CD4-positive, alpha-beta T cell treated with Interleukin-4 for 1 hour (primary cell): ENCODE measurements around the gene BSN.
"Not testable (repeated sequence)": the region's sequence is repeated elsewhere in the genome, so short reads cannot be mapped to it uniquely, and the experiment has no call there.

Source experiments
- DNase-seq, 2 donors: peaks; one replicate each; pipeline ENCODE4 v3.0.0-alpha.2; 2020 to 2022

BSN gene

GRCh38 chr3:49674497-49674983 lies 120.3 kb downstream of the BSN start:
- peak in 1 of 2 donors; percentile 17 for DNase-seq

GRCh38 chr3:49675912-49676311 lies 121.6 kb downstream of the BSN start:
- DNase-seq: no peak

GRCh38 chr3:49680493-49681231 lies 126.4 kb downstream of the BSN start:
- DNase-seq: no peak

- no peak for DNase-seq
Observed at GRCh38 chr3:49681232-49681522, 126.9 kb downstream of the BSN start.

DNA sequence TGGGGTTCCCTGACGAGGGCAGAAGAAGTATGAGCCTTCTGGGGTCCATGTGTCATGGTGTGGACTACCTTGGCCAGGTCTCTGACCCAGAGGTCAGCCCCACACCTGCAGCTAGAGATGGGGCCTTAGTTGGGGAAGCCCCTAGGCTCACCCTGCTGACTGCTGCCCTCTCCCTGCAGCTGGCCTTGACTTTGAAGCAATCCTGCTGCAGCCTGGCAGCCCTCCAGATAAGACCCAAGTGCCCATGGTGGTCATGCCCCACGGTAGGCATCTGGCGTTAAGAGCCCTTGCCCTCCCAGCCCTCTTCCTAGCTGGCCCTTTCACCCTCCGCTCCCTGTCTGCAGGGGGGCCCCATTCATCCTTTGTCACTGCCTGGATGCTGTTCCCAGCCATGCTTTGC lies 127.3 kb downstream of the BSN start:
- DNase-seq: no peak

DNA sequence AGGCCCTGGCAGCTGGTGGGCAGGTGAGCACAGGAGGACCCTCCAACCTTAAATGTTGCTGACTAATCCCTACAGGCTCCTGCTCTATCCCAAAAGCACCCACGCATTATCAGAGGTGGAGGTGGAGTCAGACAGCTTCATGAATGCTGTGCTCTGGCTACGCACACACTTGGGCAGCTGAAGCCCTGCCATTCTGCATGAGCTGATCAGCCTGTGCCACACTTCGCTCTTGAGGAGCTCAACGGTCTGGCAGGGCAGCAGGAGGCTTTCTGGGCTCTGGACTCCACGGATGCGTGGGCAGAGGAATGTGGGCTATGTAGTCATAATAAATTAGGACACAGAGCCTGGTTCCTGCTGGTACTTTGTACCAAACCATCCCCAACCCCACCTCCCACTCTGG lies 128.9 kb downstream of the BSN start:
- no peak for DNase-seq

- not testable (repeated sequence) for DNase-seq
Observed at GRCh38 chr3:49684453-49684852, 130.2 kb downstream of the BSN start.

DNA sequence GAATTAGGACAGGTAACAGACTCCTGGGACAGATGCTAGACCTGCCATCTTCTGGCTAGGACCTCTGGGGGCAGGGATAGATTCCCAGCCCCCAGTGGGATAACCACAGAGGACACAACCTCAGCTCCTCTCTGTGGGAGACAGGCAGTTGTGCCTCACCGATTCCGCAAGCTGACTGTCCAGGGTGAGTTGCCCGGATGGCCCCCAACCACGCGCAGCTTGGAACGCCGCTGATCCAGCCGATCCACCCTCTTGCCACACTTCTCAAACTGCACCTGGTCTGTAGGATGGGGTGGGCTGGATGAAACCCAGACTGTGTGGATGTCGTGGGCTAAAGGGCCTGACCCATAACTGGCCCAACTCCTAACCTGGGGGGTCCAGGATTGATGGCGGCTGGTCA lies 130.8 kb downstream of the BSN start:
- not testable (repeated sequence) for DNase-seq

DNA sequence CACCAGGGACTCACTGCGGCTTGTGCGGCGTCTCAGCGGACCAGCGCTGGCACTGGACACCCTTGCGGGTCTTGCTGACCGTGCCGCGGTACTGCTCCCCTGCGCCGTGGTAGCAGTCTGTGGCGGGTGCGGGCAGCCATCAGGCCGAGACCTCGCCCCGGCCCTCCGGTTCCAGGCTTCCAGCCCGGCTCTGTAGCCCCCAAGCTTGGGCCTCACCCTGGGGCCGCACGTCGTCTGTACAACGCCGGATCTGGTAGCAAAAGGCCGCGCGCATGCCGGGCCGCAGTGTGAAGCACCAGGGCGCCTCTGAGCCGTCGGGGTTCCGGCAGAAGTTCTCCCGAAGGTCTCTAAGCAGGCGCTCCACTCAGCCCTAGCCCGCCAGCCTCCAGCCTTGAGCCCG lies 131.6 kb downstream of the BSN start:
- not testable (repeated sequence) for DNase-seq

DNA sequence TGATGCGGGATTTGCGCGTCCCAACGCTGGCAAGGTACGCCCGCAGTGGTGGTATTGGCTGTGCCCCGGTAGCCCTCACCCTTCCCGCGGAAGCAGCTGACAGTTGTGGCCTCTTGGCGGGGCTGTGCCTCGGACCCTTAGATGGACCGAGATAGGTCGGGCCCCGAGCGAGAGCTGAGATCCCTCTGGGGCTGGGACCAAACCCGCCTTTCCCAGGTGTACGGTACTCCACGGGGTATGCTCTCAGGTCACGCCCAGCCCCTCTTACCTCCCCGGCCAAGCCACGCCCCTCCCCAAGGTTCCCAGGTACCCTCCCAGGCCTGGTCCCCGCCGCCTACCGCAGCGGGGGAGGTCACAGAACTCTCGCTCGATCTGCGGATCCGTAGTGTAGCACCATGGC lies 132.1 kb downstream of the BSN start:
- peak; percentile 31 to 46 for DNase-seq

DNA sequence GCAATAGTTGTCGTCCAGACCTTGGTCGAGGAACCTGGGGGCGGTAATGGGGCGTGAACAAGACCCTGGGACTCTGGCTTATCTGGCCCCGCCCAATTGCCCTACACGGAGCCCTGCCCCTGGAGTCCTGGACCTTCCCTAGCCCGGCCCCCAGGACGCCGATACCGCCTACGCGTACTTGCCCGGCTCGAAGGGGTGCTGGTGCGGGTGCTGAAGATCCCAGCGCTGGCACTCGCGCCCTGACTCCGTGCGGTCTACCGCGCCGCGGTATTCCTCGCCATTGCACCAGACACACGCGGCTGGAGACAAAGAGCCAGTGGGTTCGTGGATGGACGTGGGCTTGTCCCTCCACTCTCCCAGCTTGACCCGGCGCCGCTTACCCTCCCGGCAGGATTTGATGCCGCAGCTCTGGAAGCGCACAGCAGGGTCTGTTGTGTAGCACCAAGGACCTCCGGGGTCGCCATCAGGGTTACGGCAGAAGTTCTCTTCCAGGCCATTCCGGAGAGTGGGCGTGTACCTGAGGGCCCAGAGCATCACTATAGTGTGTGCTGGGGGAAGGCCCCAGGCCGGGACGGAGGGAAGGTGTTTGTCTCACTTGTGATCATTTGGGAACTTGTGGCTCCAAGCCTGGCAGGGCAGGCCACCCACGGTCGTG lies 132.6 kb downstream of the BSN start:
- peak; percentile 30 to 49 for DNase-seq

GRCh38 chr3:49687424-49687795 lies 133.1 kb downstream of the BSN start:
- not testable (repeated sequence) for DNase-seq

- DNase-seq: not testable (repeated sequence)
Observed at GRCh38 chr3:49688338-49689045, 134.2 kb downstream of the BSN start.

GRCh38 chr3:49689046-49689907 lies 135.0 kb downstream of the BSN start, which contains the start of the genes MST1 and RNF123:
TSS of gene MST1 (minus strand) at chr3:49689474. CDS start at chr3:49688691, 783 bp downstream.
TSS of gene RNF123 (plus strand) at chr3:49689557. CDS start at chr3:49691166, 1,609 bp downstream.
- peak; percentile 91 to 93 for DNase-seq

GRCh38 chr3:49689908-49690624 lies 135.8 kb downstream of the BSN start:
- DNase-seq: not testable (repeated sequence)

DNA sequence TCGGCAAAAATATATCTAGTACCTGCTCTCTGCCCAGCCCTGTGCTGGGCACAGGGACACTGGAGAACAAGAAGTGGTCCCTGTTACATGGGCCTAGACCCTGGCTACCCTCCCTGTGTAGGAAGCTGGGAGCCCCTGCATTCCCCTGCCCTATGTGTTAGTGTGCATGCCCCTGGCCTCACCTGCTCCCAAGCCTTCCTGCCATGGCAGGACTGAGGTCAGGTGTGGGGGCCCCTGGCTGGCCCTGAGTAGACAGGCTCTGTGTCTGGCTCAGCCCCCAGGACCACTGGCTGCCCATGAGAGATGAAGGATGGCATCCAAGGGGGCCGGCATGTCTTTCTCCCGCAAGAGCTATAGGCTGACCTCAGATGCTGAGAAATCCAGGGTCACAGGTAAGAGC lies 136.6 kb downstream of the BSN start:
- not testable (repeated sequence) for DNase-seq

DNA sequence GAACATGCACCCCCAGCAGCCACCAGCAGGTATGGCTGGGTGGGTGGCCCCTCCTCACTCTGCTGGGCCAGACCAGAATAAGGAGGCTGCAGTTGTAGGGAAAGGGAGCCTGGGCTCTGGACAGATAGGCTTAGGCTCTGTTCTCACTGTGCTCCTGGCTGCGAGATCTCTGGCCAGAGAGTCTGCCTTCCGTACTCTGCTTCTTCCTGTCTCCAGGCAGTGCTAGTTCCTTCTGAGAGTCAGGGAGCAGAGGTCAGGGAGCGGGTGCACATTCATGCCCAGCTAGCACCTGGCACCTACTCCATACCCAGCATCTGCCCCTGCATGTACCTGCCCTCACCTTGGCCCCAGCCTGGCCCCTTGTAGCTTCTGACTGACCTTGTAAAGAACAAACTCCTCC lies 137.2 kb downstream of the BSN start:
- DNase-seq: not testable (repeated sequence)

DNA sequence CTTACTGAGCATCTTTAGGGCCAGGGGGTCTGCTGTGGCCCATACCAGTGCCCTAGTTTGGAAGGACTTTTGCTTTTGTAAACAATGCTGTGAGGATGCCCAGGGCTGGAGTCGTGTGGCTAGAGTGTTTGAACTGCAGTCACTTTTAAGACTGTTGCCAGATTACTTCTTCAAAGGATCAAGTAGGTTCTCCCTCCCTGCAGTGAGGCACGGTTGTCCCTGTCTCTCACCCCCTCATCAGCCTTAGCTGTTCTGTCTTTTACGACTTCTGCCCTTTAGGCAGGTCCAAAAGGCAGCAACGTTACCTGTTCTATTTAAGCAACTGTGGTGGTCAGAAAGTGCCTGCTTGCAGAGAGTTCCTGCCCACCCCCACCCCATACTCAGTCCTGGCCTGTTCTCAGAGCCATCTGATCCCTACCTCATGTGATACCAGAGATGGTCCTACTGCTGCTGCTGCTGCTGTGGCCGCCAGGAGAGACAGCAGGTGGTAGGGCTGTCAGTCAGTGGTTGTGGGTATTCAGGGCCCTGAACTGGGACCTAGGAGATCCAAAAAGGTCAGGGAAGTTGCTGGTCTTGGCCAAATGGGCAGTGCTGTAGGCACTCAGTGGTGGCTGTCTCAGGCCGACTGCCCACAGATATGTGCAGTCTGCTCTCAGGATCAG lies 140.3 kb downstream of the BSN start:
- not testable (repeated sequence) for DNase-seq

DNA sequence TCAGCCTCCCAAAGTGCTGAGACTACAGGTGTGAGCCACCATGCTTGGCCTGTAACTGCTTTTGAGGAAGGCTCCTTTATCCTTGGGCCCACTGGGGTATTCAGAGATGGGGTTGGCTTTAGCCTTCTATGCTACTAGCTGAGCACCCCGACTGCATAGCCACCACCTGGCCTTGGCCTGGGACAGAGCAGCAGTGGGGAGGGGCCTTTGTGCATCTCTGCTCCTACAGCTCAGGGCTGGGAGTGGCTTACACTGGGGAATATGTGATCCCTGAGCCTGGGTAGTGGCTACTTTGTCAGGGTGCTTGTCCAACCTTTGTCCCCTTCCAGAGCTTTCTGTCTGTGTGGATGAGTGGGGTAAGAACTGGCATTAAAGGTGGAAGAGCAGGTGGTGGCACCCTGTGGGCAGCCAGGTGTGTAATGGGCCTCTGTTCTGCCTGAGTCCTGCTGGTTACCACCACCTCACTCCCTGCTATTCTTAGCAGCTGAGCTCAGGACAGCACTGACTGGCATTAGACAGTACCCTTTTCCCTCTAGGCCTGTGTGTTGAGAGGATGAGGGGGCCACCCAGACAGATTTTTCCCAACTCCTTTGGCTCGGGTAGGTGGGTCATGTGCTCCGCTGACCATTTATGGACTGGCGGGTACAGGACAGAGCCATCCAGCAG lies 141.2 kb downstream of the BSN start:
- DNase-seq: not testable (repeated sequence)

DNA sequence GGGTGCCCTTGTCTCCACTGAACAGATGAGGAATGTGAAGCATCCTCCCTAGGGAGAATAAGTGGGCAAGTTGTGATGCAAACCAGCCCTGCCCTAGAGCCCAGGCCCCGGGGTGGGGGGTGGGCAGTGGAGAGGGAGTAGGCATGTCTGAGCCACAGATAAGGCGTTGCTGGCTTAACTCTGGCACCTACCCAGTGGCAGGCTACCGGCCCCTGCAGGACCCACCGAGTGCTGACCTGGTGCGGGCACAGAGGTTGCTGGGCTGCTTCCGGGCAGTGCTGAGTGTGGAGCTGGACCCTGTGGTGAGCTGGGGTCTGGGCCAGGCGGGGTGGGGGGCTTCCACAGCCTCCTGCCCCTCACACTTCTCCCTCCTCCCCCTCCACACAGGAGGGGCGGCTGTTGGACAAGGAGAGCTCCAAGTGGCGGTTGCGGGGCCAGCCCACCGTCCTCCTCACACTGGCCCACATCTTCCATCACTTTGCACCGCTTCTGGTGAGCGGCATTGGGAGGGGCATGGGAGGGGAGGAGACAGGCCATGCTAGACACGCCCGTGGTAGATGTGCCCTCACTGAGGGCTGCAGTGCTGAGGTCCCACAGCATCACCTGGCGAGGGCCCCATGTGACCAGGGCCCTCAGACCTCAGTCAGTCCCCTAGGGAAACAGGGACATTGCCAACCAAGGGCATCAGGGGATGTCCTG lies 145.2 kb downstream of the BSN start:
- no peak for DNase-seq
